Smooth muscle cell (in vitro differentiated cells): ENCODE measurements around the gene ERICH6. TPM values are rescaled to one million over a fixed set of nuclear protein-coding genes. Genes with fewer than 3 reads are reported as not detected.
"Not testable (repeated sequence)": the region's sequence is repeated elsewhere in the genome, so short reads cannot be mapped to it uniquely, and the experiment has no call there.

ENCODE experiments used
- DNase-seq: peaks from one replicate; lab custom pipeline; 2025; ENCODE audit not compliant: unreplicated experiment; lab: John Stamatoyannopoulos, UW
- H2AFZ ChIP-seq: fragments of 200-600 bp; sonication (generic); 2 replicates; pipeline ENCODE4 v1.6.0; 2016; ENCODE audit warnings: antibody characterized with exemption, low read depth, mild to moderate bottlenecking
- H3F3A ChIP-seq: fragments of 200-600 bp; sonication (generic); 2 replicates; pipeline ENCODE4 v1.6.0; 2017; ENCODE audit warnings: antibody characterized with exemption, low read depth
- H3K27ac ChIP-seq: fragments of 200-600 bp; sonication (generic); 2 replicates; pipeline ENCODE4 v1.5.1; 2016; ENCODE audit warnings: low read depth, mild to moderate bottlenecking
- H3K27me3 ChIP-seq: fragments of 200-600 bp; sonication (generic); 2 replicates; pipeline ENCODE4 v1.6.1; 2016; ENCODE audit warnings: low read depth, mild to moderate bottlenecking
- H3K36me3 ChIP-seq: fragments of 200-600 bp; sonication (generic); 2 replicates; pipeline ENCODE4 v1.5.1; 2016; ENCODE audit warnings: low read depth
- H3K4me1 ChIP-seq: fragments of 200-600 bp; sonication (generic); 2 replicates; pipeline ENCODE4 v1.5.1; 2016; ENCODE audit warnings: low read depth
- H3K4me2 ChIP-seq: fragments of 200-600 bp; sonication (generic); 2 replicates; pipeline ENCODE4 v1.6.0; 2016; ENCODE audit warnings: mild to moderate bottlenecking
- H3K4me3 ChIP-seq: fragments of 200-600 bp; sonication (generic); 2 replicates; pipeline ENCODE4 v1.5.1; 2016; ENCODE audit warnings: mild to moderate bottlenecking
- H3K79me2 ChIP-seq: fragments of 200-600 bp; sonication (generic); 2 replicates; pipeline ENCODE4 v1.6.0; 2016; ENCODE audit warnings: low read depth, mild to moderate bottlenecking
- H3K9ac ChIP-seq: fragments of 200-600 bp; sonication (generic); 2 replicates; pipeline ENCODE4 v1.6.0; 2016; ENCODE audit warnings: low read depth
- H3K9me3 ChIP-seq: fragments of 200-600 bp; sonication (generic); replicated peaks from 2 replicates; pipeline ENCODE4 v1.5.1; 2016; ENCODE audit warnings: low read depth
- H4K20me1 ChIP-seq: fragments of 200-600 bp; sonication (generic); 2 replicates; pipeline ENCODE4 v1.6.0; 2016; ENCODE audit warnings: low read depth
- CTCF ChIP-seq: fragments of 200-600 bp; sonication (generic); IDR thresholded peaks from 2 replicates; pipeline ENCODE4 v1.5.1; 2017; ENCODE audit warnings: borderline replicate concordance, mild to moderate bottlenecking, antibody characterized with exemption; ENCODE audit not compliant: insufficient read depth, poor library complexity, severe bottlenecking
- WGBS: methylation state at CpG from one replicate; pipeline ENCODE4 v1.1.7; 2016; ENCODE audit warnings: low lambda C conversion rate; 5-methylcytosine and 5-hydroxymethylcytosine counted together
- polyA plus RNA-seq: library from polyadenylated mRNA; unstranded; fragments of >200 nt; fragmentation: Nextera tagmentation; extraction: Ambion mirVana; gene quantifications from 2 replicates; pipeline ENCODE4 v1.2.1, GENCODE V29; 2016
- total RNA-seq: library from RNA; depleted of rRNA; stranded (reverse); fragments of >200 nt; gene quantifications from 2 replicates; pipeline ENCODE4 v1.2.3, GENCODE V29; 2014

Gene ERICH6
- total and polyA plus RNA-seq, 2 experiments from 2014 or later: 0.38 TPM; not detected in 1

DNA sequence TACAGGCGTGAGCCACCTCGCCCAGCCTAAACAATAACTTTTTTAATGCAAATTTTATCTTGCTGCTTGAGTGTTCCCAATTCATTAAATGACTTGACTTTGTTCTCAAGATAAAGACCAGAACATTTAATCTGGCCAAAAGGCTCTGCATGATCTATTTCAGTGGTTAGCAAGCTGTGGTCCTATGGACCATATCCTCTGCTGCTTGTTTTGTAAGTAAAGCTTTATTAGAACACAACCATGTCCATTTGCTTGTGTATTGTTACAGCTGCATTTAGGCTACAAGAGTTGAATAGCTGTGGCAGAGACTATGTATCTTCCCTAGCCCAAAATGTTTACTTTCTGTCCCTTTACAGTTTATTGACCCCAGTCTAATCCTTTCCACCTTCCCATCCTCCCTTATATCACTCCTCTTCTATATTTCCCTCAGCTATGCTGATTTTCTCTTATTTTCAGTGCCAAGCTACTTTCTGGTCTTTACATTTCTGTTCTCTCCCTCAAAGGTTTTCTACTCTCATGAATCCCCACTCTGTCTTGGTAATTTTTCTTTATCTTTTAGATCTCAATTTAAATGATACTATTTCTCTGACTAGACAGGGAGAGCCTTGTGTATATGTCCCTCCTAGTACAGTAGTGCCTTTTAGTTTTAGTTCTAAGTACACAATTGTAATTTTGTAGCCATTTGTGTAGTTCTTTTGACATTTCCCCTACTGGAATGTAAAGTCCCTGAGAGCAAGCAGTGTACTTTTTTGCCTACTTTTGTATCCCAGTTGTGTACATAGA lies 77.4 kb downstream of the ERICH6 start:
- WGBS: 97% methylated on average over 2 of the region's 2 CpGs
- H4K20me1 ChIP-seq: peaks cover 29% of the 10 kb centered on the region
- H3K4me1 ChIP-seq: no peaks in the 10 kb centered on the region
- no peaks in the 10 kb centered on the region for H3K9me3 ChIP-seq
- peaks cover 16% of the 10 kb centered on the region for H3K36me3 ChIP-seq
- H3K4me2 ChIP-seq: no peak overlapping the region
- no peak for DNase-seq
- no peak overlapping the region for H2AFZ ChIP-seq
- TF ChIP-seq CTCF: no peak
- H3K79me2 ChIP-seq: peaks cover 15% of the 10 kb centered on the region
- H3F3A ChIP-seq: no peaks in the 10 kb centered on the region
- H3K27ac ChIP-seq: no peak overlapping the region
- no peaks in the 10 kb centered on the region for H3K27me3 ChIP-seq
- H3K4me3 ChIP-seq: no peak overlapping the region
- H3K9ac ChIP-seq: no peak overlapping the region

DNA sequence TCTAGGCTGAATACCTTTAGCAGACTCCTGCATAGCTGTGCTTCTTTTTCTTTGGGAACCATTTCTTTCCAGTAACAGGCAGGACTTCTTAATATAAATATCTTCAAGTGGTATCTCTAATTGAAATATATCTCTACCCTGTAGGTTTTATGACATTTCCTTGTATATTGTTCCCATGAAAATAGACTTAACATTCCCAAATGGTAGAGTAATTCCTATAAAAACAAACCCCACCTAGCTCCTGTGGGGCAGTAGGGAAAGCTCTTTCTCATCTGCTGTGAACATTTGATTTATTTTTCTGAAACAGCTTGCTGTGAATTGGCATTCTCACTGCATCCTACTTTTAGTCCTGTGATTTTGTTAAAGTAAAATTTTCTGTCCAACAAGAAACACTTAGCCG lies 79.8 kb downstream of the ERICH6 start:
- DNase-seq: no peak

GRCh38 chr3:150622955-150623354 lies 80.8 kb downstream of the ERICH6 start:
- H3K4me2 ChIP-seq, H3K4me1 ChIP-seq, H3K4me3 ChIP-seq, H3K9ac ChIP-seq, H3K9me3 ChIP-seq, DNase-seq, H3K27ac ChIP-seq, H3F3A ChIP-seq, H2AFZ ChIP-seq, H3K27me3 ChIP-seq: not testable (repeated sequence)
- Histone ChIP-seq H3K79me2 (peaks cover 46% of the 10 kb centered on the region), H3K36me3 (peaks cover 11% of the 10 kb centered on the region), H4K20me1 (peaks cover 63% of the 10 kb centered on the region)

More for the DNA sequence above, 79.8 kb downstream of the ERICH6 start:
- 97% methylated on average over 1 of the region's 1 CpG for WGBS
- Histone ChIP-seq H3K79me2 (peaks cover 36% of the 10 kb centered on the region), H3K27me3 (no peaks in the 10 kb centered on the region), H3K36me3 (peaks cover 15% of the 10 kb centered on the region), H3K9me3 (no peaks in the 10 kb centered on the region), H3K4me1 (no peaks in the 10 kb centered on the region), H3K27ac (no peak overlapping the region), H3K9ac (no peak overlapping the region), H2AFZ (no peak overlapping the region), H4K20me1 (peaks cover 53% of the 10 kb centered on the region), H3K4me3 (no peak overlapping the region), H3F3A (no peaks in the 10 kb centered on the region), H3K4me2 (no peak overlapping the region)
- no peak for TF ChIP-seq CTCF

- 96% methylated on average over 7 of the region's 7 CpGs for WGBS
- no peak overlapping the region for H3K4me3 ChIP-seq
- no peak overlapping the region for H3K4me2 ChIP-seq
- H3K4me1 ChIP-seq: no peaks in the 10 kb centered on the region
- H2AFZ ChIP-seq: no peak overlapping the region
- no peaks in the 10 kb centered on the region for H3K36me3 ChIP-seq
- H4K20me1 ChIP-seq: peaks cover 76% of the 10 kb centered on the region
- DNase-seq: no peak
- no peak overlapping the region for H3K27ac ChIP-seq
- H3K9me3 ChIP-seq: no peaks in the 10 kb centered on the region
- no peak for TF ChIP-seq CTCF
- H3K9ac ChIP-seq: no peak overlapping the region
- peaks cover 61% of the 10 kb centered on the region for H3K79me2 ChIP-seq
- no peaks in the 10 kb centered on the region for H3F3A ChIP-seq
- H3K27me3 ChIP-seq: no peaks in the 10 kb centered on the region
Measured at GRCh38 chr3:150620002-150620689, 83.6 kb downstream of the ERICH6 start.
